ENCODE results near the gene ANP32E.
"Not testable (repeated sequence)": the region's sequence is repeated elsewhere in the genome, so short reads cannot be mapped to it uniquely, and the experiment has no call there.

Gene ANP32E

GRCh38 chr1:150256198-150256553 lies 20.3 kb upstream of the ANP32E start:
- DNase-seq (ENCODE audit: extremely low read depth, low read depth), result no peak
- TF ChIP-seq CTCF (IDR thresholded peaks at IDR 0.05; ENCODE audit: low read depth, low read length), result no peak

GRCh38 chr1:150249936-150250335 lies 14.0 kb upstream of the ANP32E start:
- DNase-seq (ENCODE audit: extremely low read depth, low read depth), result no peak
- no peak for TF ChIP-seq CTCF (IDR thresholded peaks at IDR 0.05; ENCODE audit: low read depth, low read length)

DNA sequence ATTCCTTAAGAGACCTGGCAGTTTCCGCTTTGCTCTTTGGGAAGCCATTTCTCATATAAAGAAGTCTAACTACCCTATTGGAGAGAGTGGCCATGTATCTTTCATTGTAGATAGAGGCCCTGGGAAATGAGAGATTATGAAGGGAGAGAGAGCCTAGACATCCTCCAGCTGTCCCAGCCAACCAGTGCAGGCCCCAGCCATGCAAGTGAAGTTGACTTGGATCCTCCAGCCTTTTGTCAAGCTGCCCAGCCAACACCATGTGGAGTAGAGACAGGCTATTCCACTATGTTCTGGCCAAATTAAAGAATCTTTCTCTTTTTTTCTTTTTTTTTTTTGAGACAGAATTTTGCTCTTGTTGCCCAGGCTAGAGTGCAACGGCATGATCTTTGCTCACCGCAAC lies 7.1 kb upstream of the ANP32E start:
- DNase-seq (ENCODE audit: extremely low read depth, low read depth), result no peak
- TF ChIP-seq CTCF (IDR thresholded peaks at IDR 0.05; ENCODE audit: low read depth, low read length), result no peak

- TF ChIP-seq CTCF (IDR thresholded peaks at IDR 0.05; ENCODE audit: low read depth, low read length), result no peak
- no peak for DNase-seq (ENCODE audit: extremely low read depth, low read depth)
Measured at GRCh38 chr1:150237746-150238145, 1.8 kb upstream of the ANP32E start.

- not testable (repeated sequence) for DNase-seq (ENCODE audit: extremely low read depth, low read depth)
Measured at GRCh38 chr1:150237176-150237575, 1.3 kb upstream of the ANP32E start.

DNA sequence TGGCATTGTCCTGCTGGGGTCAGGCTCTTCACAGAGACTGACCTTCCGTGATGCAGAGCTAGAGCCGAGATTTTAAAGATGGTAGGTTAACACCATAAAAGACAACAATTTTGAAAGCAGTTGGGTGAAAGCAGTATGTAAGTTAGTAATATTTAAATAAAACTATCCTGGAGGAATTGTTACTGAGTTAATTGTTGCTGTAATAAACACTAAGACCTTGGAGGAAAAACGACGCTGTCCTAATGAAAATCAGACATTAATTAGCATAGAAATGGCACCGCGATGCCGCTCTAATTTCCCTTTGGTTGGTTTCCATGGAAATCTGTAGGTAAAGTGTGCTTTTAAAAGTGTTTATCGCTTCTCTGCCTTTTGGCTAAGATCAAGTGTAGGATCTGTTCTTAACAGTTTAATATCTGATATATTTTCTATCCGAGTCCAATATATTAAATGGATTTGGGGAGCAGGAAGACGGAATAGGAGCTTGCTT lies 745 bp upstream of the ANP32E start:
- no peak for DNase-seq (ENCODE audit: extremely low read depth, low read depth)

DNA sequence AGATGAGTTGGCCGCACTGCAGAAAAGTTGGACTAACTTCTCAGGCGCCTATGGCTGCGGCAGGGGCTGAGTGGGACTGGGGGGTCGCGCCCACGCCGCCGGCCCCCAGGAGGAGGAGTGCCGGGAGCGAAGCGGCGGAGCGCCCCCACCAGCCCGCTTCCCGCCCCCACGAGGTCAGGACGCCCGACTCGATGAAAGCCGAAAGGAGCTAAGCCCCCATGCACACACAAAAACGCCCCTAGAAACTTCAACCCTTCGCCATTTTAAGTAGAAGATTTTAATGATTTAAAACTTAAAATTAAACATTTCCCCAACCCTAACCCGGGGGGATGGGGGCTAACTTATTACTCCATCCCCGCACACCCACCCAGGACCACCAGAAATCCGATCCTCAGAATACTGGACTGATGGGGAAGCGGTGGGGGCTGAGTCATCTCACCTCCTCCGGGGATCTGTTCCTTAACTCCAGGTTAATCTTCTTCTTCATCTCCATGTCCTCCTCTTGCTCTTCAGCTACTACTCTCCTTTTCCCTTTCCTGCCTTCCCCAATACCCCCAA lies 539 bp downstream of the ANP32E start:
- no peak for TF ChIP-seq CTCF (IDR thresholded peaks at IDR 0.05; ENCODE audit: low read depth, low read length)
- DNase-seq (ENCODE audit: extremely low read depth, low read depth), result no peak

More for the DNA sequence above, 745 bp upstream of the ANP32E start:
- TF ChIP-seq CTCF (IDR thresholded peaks at IDR 0.05; ENCODE audit: low read depth, low read length), result no peak

DNA sequence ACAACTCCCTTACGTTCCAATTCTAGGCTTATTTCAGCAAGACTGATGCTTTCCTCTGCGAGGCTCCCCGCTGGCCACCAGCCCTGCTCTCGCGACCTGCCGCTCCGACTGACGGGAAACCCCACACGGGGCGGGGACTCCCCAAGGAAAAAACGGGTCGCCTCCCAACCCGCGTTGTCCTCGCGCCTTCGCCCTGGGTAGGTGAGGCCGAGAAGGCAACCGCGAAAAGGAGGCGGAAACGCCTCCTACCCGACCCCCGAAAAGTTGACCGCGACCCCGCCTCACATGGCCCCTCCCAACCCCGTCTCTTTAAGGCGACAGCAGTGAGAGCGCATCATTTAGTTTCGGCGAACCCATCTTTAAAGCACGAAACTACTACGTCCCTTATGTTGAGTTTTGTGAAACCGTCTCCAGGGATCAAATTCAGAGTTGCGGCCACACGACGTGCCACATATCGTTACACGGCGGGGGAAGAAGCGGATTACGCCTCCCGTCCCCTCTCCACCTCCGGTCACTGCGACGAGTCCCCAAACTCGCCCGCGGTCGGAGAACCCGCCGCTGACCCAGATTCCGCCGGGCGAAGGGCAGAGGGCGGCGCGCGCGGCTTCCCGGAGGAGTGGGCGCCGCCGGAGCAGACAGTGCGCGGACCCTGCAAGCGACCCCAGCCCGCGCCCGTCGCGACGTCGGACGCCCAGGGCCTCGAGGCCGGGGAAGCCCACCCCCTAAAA lies 1.2 kb downstream of the ANP32E start:
- no peak for TF ChIP-seq CTCF (IDR thresholded peaks at IDR 0.05; ENCODE audit: low read depth, low read length)
- no peak for DNase-seq (ENCODE audit: extremely low read depth, low read depth)
